ENCODE data around the gene PMEPA1. TPM values are rescaled to one million over a fixed set of nuclear protein-coding genes. Genes with fewer than 3 reads are reported as not detected.

Gene PMEPA1
- total RNA-seq, 1 experiment from 2014 or later = 89.8 TPM

- Histone ChIP-seq H3K36me3 (ENCODE audit: control insufficient read depth, insufficient read depth, low read length) (no peaks in the 10 kb centered on the region), H3K4me3 (ENCODE audit: low read depth in 2 of 2, low read length in 2 of 2) (no peak overlapping the region), H3K9me3 (ENCODE audit: control insufficient read depth, insufficient read depth, low read depth, low read length) (no peaks in the 10 kb centered on the region), H3K27ac (ENCODE audit: low read length) (no peak overlapping the region), H3K4me1 (ENCODE audit: control insufficient read depth, insufficient read depth, low read length) (no peaks in the 10 kb centered on the region; the same call in 1 of the 2 replicates), H3K27me3 (ENCODE audit: control insufficient read depth, insufficient read depth, low read length) (no peaks in the 10 kb centered on the region)
- CTCF ChIA-PET = no interaction called here
- no peak for DNase-seq (ENCODE audit: low read depth, low spot score)
- in situ Hi-C loops (cut with HindIII; ENCODE audit: low pct_unique_long_range_greater_than_20kb, low sequenced_read_pairs) = no loop called here
- TF ChIP-seq REST (IDR thresholded peaks at IDR 0.05; ENCODE audit: insufficient read depth in 1 of 2, low read depth in 2 of 2, low read length in 1 of 2) (no peak), SIN3A (IDR thresholded peaks at IDR 0.05; ENCODE audit: borderline replicate concordance, insufficient read depth, low read depth, low read length) (no peak), POLR2AphosphoS5 (IDR thresholded peaks at IDR 0.05; ENCODE audit: low read depth, low read length) (no peak), TCF7L2 (IDR thresholded peaks at IDR 0.05; ENCODE audit: low read depth, low read length) (no peak)
- TF ChIP-seq, protein P1, sequence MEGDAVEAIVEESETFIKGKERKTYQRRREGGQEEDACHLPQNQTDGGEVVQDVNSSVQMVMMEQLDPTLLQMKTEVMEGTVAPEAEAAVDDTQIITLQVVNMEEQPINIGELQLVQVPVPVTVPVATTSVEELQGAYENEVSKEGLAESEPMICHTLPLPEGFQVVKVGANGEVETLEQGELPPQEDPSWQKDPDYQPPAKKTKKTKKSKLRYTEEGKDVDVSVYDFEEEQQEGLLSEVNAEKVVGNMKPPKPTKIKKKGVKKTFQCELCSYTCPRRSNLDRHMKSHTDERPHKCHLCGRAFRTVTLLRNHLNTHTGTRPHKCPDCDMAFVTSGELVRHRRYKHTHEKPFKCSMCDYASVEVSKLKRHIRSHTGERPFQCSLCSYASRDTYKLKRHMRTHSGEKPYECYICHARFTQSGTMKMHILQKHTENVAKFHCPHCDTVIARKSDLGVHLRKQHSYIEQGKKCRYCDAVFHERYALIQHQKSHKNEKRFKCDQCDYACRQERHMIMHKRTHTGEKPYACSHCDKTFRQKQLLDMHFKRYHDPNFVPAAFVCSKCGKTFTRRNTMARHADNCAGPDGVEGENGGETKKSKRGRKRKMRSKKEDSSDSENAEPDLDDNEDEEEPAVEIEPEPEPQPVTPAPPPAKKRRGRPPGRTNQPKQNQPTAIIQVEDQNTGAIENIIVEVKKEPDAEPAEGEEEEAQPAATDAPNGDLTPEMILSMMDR (IDR thresholded peaks at IDR 0.05) = no peak
- no peak for ATAC-seq
- POLR2A ChIA-PET = no interaction called here
- intact Hi-C loops (cut with micrococcal nuclease; ENCODE audit: unreplicated experiment) = no loop called here
- BruUV-seq (replicated peaks) = no TSS peak
These were observed 96.9 kb downstream of the PMEPA1 start for GRCh38 chr20:57612916-57613315.

DNA sequence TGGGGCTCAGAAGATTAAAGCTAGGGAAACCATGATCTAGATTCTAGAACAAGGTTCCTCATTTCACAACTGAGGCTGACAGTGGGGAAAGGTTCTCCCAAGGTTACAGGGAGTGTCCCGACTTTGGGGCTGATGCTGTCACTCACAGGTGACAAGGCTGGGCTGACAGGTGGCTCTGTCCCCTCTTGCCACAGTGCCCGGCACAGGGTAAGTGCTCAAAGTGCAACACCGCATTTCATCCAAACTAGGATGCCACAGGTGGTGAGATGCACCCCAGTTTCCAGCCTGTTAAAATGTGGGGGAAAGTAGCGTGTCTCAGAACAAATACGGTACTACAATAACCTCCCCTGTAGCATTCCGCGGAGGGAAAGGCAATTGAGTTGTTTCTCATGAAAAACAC lies 97.4 kb downstream of the PMEPA1 start:
- no peak for ATAC-seq
- CTCF ChIA-PET = no interaction called here
- POLR2A ChIA-PET = no interaction called here
- Histone ChIP-seq H3K36me3 (ENCODE audit: control insufficient read depth, insufficient read depth, low read length) (no peaks in the 10 kb centered on the region), H3K9me3 (ENCODE audit: control insufficient read depth, insufficient read depth, low read depth, low read length) (no peaks in the 10 kb centered on the region), H3K27me3 (ENCODE audit: control insufficient read depth, insufficient read depth, low read length) (no peaks in the 10 kb centered on the region), H3K27ac (ENCODE audit: low read length) (no peak overlapping the region), H3K4me1 (ENCODE audit: control insufficient read depth, insufficient read depth, low read length) (no peaks in the 10 kb centered on the region; the same call in 1 of the 2 replicates), H3K4me3 (ENCODE audit: low read depth in 2 of 2, low read length in 2 of 2) (no peak overlapping the region)
- intact Hi-C loops (cut with micrococcal nuclease; ENCODE audit: unreplicated experiment) (no loop called here), in situ Hi-C loops (cut with HindIII; ENCODE audit: low pct_unique_long_range_greater_than_20kb, low sequenced_read_pairs) (no loop called here)
- no TSS peak for BruUV-seq (replicated peaks)
- TF ChIP-seq, protein P1 (IDR thresholded peaks at IDR 0.05) = no peak
- TF ChIP-seq POLR2AphosphoS5 (IDR thresholded peaks at IDR 0.05; ENCODE audit: low read depth, low read length) (no peak), SIN3A (IDR thresholded peaks at IDR 0.05; ENCODE audit: borderline replicate concordance, insufficient read depth, low read depth, low read length) (no peak), TCF7L2 (IDR thresholded peaks at IDR 0.05; ENCODE audit: low read depth, low read length) (no peak), REST (IDR thresholded peaks at IDR 0.05; ENCODE audit: insufficient read depth in 1 of 2, low read depth in 2 of 2, low read length in 1 of 2) (no peak)
- DNase-seq (ENCODE audit: low read depth, low spot score) = no peak
